HG03565 (cell line): Measurements from ENCODE around the gene NHSL2.
A peak's percentile ranks its signal among the peaks of the same experiment; 100 is the strongest.

Experiments used
- ATAC-seq: cut with Tn5 transposase; IDR thresholded peaks from one replicate; pipeline ENCODE4 v1.9.1; 2021; ENCODE audit warnings: mild to moderate bottlenecking, moderate library complexity; ENCODE audit not compliant: unreplicated experiment

NHSL2 gene

GRCh38 chrX:72102126-72102525, 191.5 kb downstream of the NHSL2 start:
- ATAC-seq, result no peak

GRCh38 chrX:72102760-72103159, 192.1 kb downstream of the NHSL2 start:
- ATAC-seq, result no peak

DNA sequence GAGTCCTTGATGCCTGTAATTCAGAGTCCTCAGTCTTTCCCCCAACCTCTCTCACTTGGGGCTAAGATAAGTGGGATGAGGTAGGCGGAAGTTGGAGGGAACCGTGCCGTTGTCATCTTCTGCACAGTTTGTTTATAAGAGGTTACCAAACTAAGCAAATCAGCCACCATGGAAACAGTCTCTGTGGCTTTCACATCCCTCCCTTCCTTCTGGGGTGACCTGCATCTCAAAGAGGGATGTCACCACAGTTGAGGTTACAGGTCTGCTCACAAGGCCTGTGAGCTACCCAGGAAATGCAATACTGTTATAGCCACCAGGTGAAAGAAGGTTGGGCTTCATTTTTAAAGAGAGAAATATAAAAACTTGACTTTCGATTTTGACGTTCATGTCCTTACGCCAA, 194.8 kb downstream of the NHSL2 start:
- peak; percentile 49 for ATAC-seq

DNA sequence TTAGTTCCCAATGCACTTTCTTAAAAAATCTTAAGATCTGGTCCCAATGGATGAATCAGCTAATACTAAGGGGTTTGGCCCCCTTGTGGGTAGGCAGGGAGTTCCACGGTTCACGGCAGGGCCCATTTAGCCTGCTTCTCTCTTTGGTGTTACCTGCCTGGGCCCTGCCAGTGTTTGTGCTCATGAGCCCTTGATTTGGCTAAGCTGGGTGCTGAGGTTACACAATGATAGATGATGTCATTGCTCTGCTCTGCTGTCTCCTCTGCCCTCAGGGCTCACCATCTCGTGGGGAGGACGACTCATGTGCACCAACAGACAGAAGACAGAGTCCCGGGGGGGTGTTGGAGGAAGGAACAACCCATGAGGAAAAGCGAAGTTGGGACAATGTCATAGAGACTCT, 196.7 kb downstream of the NHSL2 start:
- ATAC-seq, result no peak

GRCh38 chrX:72107841-72108595, 197.4 kb downstream of the NHSL2 start:
- ATAC-seq, result no peak

DNA sequence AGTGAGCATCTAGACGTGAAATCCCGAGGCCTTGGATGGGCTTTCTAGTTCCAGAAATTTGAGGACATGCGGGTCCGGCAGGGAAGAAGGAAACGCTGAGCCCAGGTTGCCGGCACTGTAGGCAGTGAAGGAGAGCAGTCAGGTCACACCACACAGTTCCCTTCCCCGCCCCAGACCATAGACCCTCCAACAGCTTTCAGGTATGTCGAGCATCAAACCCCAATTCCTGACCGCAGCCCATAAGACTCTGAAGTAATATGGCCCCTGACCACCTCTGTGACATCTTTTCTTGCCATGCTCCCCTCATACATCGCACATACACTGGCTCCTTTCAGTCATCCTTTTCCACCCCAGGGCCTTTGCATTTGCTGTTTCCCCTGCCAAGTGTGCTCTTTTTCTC, 198.0 kb downstream of the NHSL2 start:
- ATAC-seq, result no peak

- ATAC-seq, result no peak
Measured at GRCh38 chrX:72110051-72110875, 199.6 kb downstream of the NHSL2 start.

GRCh38 chrX:72110876-72111708, 200.4 kb downstream of the NHSL2 start:
- ATAC-seq, result no peak

- ATAC-seq, result no peak
Measured at GRCh38 chrX:72113461-72113860, 202.8 kb downstream of the NHSL2 start.

- ATAC-seq, result no peak
Measured at GRCh38 chrX:72114306-72114705, 203.7 kb downstream of the NHSL2 start.

DNA sequence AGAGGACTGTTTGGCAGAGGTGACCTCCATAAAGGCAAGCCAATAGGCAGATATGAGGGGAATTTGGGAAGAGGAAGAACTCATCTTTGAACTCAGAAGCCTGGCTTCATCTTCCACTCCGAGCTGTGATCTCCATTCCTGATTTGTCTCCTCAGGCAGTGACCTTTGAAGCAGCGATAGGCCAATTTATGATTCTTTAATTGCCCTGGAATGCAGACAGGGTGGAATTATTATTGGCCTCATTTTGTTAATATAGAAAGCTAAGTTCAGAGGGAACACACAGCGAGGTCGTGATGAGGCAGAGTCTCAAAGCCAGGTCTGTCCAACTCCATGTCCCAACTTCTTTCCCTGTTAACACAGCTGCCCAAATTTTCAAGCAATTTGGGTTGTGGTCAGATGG, 204.2 kb downstream of the NHSL2 start:
- no peak for ATAC-seq

GRCh38 chrX:72115380-72115779, 204.7 kb downstream of the NHSL2 start:
- no peak for ATAC-seq

GRCh38 chrX:72117636-72118210, 207.1 kb downstream of the NHSL2 start:
- no peak for ATAC-seq

- ATAC-seq, result no peak
Measured at GRCh38 chrX:72120837-72121236, 210.2 kb downstream of the NHSL2 start.

- no peak for ATAC-seq
Measured at GRCh38 chrX:72121383-72121782, 210.7 kb downstream of the NHSL2 start.

DNA sequence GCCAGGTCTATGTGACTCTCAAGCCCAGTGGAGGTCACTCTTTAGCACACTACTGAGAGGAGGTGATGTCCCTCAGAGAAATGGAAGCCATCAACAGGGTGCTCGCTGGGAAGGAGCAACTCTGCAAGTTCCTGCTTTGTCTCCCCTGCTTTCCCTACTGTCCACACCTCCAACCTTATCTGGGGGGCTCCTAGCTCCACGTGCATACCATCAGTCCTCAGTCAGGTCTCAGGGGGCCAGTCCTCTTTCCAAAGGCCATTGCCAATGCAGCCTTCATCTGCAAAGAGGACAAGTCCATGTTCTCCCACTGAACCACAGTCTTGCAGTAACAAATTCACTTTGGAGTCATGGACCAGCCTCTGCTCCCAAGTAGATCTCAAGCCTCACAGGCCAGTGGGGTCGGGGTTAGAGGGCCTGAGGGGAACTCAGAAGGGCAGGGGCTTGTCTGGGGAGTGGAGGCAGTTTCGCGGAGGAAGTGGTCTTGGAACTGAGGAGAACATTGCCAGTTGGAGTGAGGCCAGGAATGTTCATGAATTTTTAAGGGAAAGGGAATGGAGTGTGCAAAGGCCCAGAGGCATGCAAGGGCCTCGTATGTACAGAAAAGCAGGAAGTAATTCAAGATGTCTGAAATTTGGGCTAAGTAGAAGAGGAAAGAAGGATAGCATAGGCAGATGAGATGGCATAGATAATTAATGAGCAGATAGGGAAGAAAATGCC, 212.1 kb downstream of the NHSL2 start:
- no peak for ATAC-seq

GRCh38 chrX:72123471-72124185, 213.0 kb downstream of the NHSL2 start:
- no peak for ATAC-seq

- no peak for ATAC-seq
Measured at GRCh38 chrX:72124540-72125201, 214.0 kb downstream of the NHSL2 start.

GRCh38 chrX:72125331-72126047, 214.8 kb downstream of the NHSL2 start:
- ATAC-seq, result no peak
